ENCODE measurements around the gene ZBTB49. TPM values are rescaled to one million over a fixed set of nuclear protein-coding genes. Genes with fewer than 3 reads are reported as not detected.

ZBTB49 gene
- total RNA-seq, 4 donors from 2014 or later = 2.0 to 6.7 (median 6.3) TPM

GRCh38 chr4:4277531-4277930 is 12.5 kb upstream of the ZBTB49 start:
- 80 to 88% methylated on average over 2 to 4 of the region's 6 CpGs for WGBS, 2 donors (ENCODE audit: low coverage in 1 of 2)
- no peak for ATAC-seq
- H3K36me3 ChIP-seq = peaks cover 8 to 99% of the 10 kb centered on the region in 2 donors

GRCh38 chr4:4281787-4282186 is 8.3 kb upstream of the ZBTB49 start:
- 67 to 92% methylated on average over 3 to 6 of the region's 6 CpGs for WGBS, 2 donors (ENCODE audit: low coverage in 1 of 2)
- Histone ChIP-seq H3K27ac (no peak overlapping the region), H3K4me1 (no peaks in the 10 kb centered on the region), H3K27me3 (no peaks in the 10 kb centered on the region), H3K4me3 (no peak overlapping the region), H3K9me3 (no peaks in the 10 kb centered on the region), H3K36me3 (peaks cover 2 to 94% of the 10 kb centered on the region in 2 donors)
- no peak for TF ChIP-seq POLR2AphosphoS5 (IDR thresholded peaks at IDR 0.05)
- TF ChIP-seq POLR2A (IDR thresholded peaks at IDR 0.05) = no peak
- no peak for TF ChIP-seq EP300 (IDR thresholded peaks at IDR 0.05)
- no peak for TF ChIP-seq CTCF (IDR thresholded peaks at IDR 0.05)
- ATAC-seq = no peak

More at GRCh38 chr4:4277531-4277930, 12.5 kb upstream of the ZBTB49 start:
- Histone ChIP-seq H3K4me3 (no peak overlapping the region), H3K9me3 (no peaks in the 10 kb centered on the region), H3K27me3 (no peaks in the 10 kb centered on the region), H3K27ac (no peak overlapping the region), H3K4me1 (no peaks in the 10 kb centered on the region)
- no peak for TF ChIP-seq POLR2A (IDR thresholded peaks at IDR 0.05)
- no peak for TF ChIP-seq POLR2AphosphoS5 (IDR thresholded peaks at IDR 0.05)
- no peak for TF ChIP-seq CTCF (IDR thresholded peaks at IDR 0.05)
- TF ChIP-seq EP300 (IDR thresholded peaks at IDR 0.05) = no peak

- peaks cover 2 to 62% of the 10 kb centered on the region in 2 donors for H3K36me3 ChIP-seq
- ATAC-seq = no peak
- TF ChIP-seq POLR2AphosphoS5 (IDR thresholded peaks at IDR 0.05) = no peak
- no peak for TF ChIP-seq POLR2A (IDR thresholded peaks at IDR 0.05)
- TF ChIP-seq CTCF (IDR thresholded peaks at IDR 0.05) = no peak
- TF ChIP-seq EP300 (IDR thresholded peaks at IDR 0.05) = no peak
- H3K27ac ChIP-seq = no peak overlapping the region
- no peaks in the 10 kb centered on the region for H3K9me3 ChIP-seq
- peaks cover 0 to 14% (median 11%) of the 10 kb centered on the region in 3 donors for H3K4me1 ChIP-seq
- no peak overlapping the region for H3K4me3 ChIP-seq
- WGBS, 2 donors (ENCODE audit: low coverage in 1 of 2) = 58 to 69% methylated on average over 4 to 7 of the region's 11 CpGs
- H3K27me3 ChIP-seq = no peaks in the 10 kb centered on the region
These were observed 5.0 kb upstream of the ZBTB49 start for GRCh38 chr4:4284827-4285618.

- no peak for ATAC-seq
- Histone ChIP-seq H3K4me1 (peaks cover 2 to 39% (median 18%) of the 10 kb centered on the region in 3 donors), H3K27me3 (no peaks in the 10 kb centered on the region), H3K9me3 (no peaks in the 10 kb centered on the region), H3K27ac (no peak overlapping the region), H3K36me3 (peaks cover 0 to 39% of the 10 kb centered on the region in 2 donors), H3K4me3 (no peak overlapping the region)
- TF ChIP-seq EP300 (IDR thresholded peaks at IDR 0.05) (no peak), POLR2A (IDR thresholded peaks at IDR 0.05) (no peak), POLR2AphosphoS5 (IDR thresholded peaks at IDR 0.05) (no peak), CTCF (IDR thresholded peaks at IDR 0.05) (no peak)
These were observed 2.0 kb upstream of the ZBTB49 start for GRCh38 chr4:4288098-4288497.

GRCh38 chr4:4289055-4289454 is 996 bp upstream of the ZBTB49 start:
- Histone ChIP-seq H3K27ac (peak overlapping the region in 1 of 4 donors; percentile 85), H3K27me3 (no peaks in the 10 kb centered on the region), H3K36me3 (peaks cover 0 to 33% of the 10 kb centered on the region in 2 donors), H3K9me3 (no peaks in the 10 kb centered on the region), H3K4me3 (peak overlapping the region; percentile 57 to 98), H3K4me1 (peaks cover 2 to 40% (median 18%) of the 10 kb centered on the region in 3 donors)
- TF ChIP-seq EP300 (IDR thresholded peaks at IDR 0.05) (no peak), POLR2AphosphoS5 (IDR thresholded peaks at IDR 0.05) (no peak), CTCF (IDR thresholded peaks at IDR 0.05) (no peak), POLR2A (IDR thresholded peaks at IDR 0.05) (no peak)
- 10 to 34% methylated on average over 2 to 3 of the region's 3 CpGs for WGBS, 2 donors (ENCODE audit: low coverage in 1 of 2)
- ATAC-seq = no peak

All from gastroesophageal sphincter (tissue), 4 donors.